KMS-11 (cell line): ENCODE results near the gene UBE2I.

Experiments used
- H2AFZ ChIP-seq: fragments of 200-600 bp; sonication (generic); 2 replicates; pipeline ENCODE4 v1.6.1; 2016; ENCODE audit warnings: antibody characterized with exemption, mixed run types, low read depth
- H3K27ac ChIP-seq: fragments of 200-600 bp; sonication (generic); 2 replicates; pipeline ENCODE4 v1.6.1; 2016; ENCODE audit warnings: mild to moderate bottlenecking, mixed run types
- H3K27me3 ChIP-seq: fragments of 200-600 bp; sonication (generic); 2 replicates; pipeline ENCODE4 v1.6.1; 2017; ENCODE audit warnings: mild to moderate bottlenecking, low read depth, mixed run types, moderate library complexity; ENCODE audit not compliant: insufficient read depth
- H3K36me3 ChIP-seq: fragments of 200-600 bp; sonication (generic); 2 replicates; pipeline ENCODE4 v1.6.1; 2017; ENCODE audit warnings: mild to moderate bottlenecking, mixed run types; ENCODE audit not compliant: insufficient read depth
- H3K4me1 ChIP-seq: fragments of 200-600 bp; sonication (generic); 2 replicates; pipeline ENCODE4 v1.6.1; 2016; ENCODE audit warnings: mild to moderate bottlenecking, low read depth, mixed run types; ENCODE audit not compliant: poor library complexity, severe bottlenecking
- H3K4me2 ChIP-seq: fragments of 200-600 bp; sonication (generic); 2 replicates; pipeline ENCODE4 v1.7.0; 2016; ENCODE audit warnings: mild to moderate bottlenecking, mixed run types
- H3K4me3 ChIP-seq: fragments of 200-600 bp; sonication (generic); IDR thresholded peaks from 2 replicates; pipeline ENCODE4 v1.6.1; 2017; ENCODE audit warnings: low read depth, low read length, mixed read lengths; ENCODE audit not compliant: insufficient read depth
- H3K79me2 ChIP-seq: fragments of 200-600 bp; sonication (generic); 2 replicates; pipeline ENCODE4 v1.6.1; 2016; ENCODE audit warnings: low read depth, mixed run types; ENCODE audit not compliant: insufficient read depth
- H3K9ac ChIP-seq: fragments of 200-600 bp; sonication (generic); 2 replicates; pipeline ENCODE4 v1.6.1; 2016; ENCODE audit warnings: mild to moderate bottlenecking, mixed run types
- H4K20me1 ChIP-seq: fragments of 200-600 bp; sonication (generic); 2 replicates; pipeline ENCODE4 v1.6.1; 2016; ENCODE audit warnings: mild to moderate bottlenecking, mixed run types; ENCODE audit not compliant: insufficient read depth
- TF ChIP-seq, protein P1 (sequence below): fragments of 200-600 bp; sonication (generic); conservative IDR thresholded peaks from 2 replicates; pipeline ENCODE4 v1.6.1; 2017; ENCODE audit warnings: low read depth, mild to moderate bottlenecking, antibody characterized with exemption, low read length, moderate library complexity, mixed read lengths

Gene UBE2I

DNA sequence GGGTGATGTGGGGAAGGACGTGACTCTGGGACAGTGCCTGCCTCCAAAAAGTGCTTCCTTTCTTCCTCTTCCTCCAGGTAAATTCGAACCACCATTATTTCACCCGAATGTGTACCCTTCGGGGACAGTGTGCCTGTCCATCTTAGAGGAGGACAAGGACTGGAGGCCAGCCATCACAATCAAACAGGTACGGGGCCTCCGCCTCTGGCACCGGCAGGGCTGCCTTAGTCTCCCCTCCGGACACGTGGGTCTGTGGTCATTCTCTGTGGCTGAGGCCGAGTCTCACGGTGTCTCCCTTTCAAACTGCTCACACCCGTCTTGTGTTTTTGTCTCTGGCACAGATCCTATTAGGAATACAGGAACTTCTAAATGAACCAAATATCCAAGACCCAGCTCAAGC is 10.7 kb downstream of the UBE2I start:
- Histone ChIP-seq H3K27ac (no peak overlapping the region), H3K9ac (no peak overlapping the region), H3K4me2 (no peak overlapping the region), H2AFZ (no peak overlapping the region), H3K4me3 (no peak overlapping the region), H3K36me3 (peaks cover 20% of the 10 kb centered on the region; the same call in 1 of the 2 replicates), H3K27me3 (no peaks in the 10 kb centered on the region), H3K4me1 (no peaks in the 10 kb centered on the region), H3K79me2 (peaks cover 14% of the 10 kb centered on the region), H4K20me1 (no peaks in the 10 kb centered on the region)
- TF ChIP-seq, protein P1, sequence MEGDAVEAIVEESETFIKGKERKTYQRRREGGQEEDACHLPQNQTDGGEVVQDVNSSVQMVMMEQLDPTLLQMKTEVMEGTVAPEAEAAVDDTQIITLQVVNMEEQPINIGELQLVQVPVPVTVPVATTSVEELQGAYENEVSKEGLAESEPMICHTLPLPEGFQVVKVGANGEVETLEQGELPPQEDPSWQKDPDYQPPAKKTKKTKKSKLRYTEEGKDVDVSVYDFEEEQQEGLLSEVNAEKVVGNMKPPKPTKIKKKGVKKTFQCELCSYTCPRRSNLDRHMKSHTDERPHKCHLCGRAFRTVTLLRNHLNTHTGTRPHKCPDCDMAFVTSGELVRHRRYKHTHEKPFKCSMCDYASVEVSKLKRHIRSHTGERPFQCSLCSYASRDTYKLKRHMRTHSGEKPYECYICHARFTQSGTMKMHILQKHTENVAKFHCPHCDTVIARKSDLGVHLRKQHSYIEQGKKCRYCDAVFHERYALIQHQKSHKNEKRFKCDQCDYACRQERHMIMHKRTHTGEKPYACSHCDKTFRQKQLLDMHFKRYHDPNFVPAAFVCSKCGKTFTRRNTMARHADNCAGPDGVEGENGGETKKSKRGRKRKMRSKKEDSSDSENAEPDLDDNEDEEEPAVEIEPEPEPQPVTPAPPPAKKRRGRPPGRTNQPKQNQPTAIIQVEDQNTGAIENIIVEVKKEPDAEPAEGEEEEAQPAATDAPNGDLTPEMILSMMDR: no peak

GRCh38 chr16:1320658-1321240 is 11.3 kb downstream of the UBE2I start:
- peaks cover 20% of the 10 kb centered on the region; the same call in 1 of the 2 replicates for H3K36me3 ChIP-seq
- H3K4me2 ChIP-seq: no peak overlapping the region
- H3K9ac ChIP-seq: no peak overlapping the region
- H3K4me1 ChIP-seq: no peaks in the 10 kb centered on the region
- peaks cover 9% of the 10 kb centered on the region; the same call in 1 of the 2 replicates for H3K79me2 ChIP-seq
- H3K27ac ChIP-seq: no peak overlapping the region
- TF ChIP-seq, protein P1: no peak
- no peaks in the 10 kb centered on the region for H3K27me3 ChIP-seq
- no peak overlapping the region for H2AFZ ChIP-seq
- no peaks in the 10 kb centered on the region for H4K20me1 ChIP-seq
- H3K4me3 ChIP-seq: no peak overlapping the region

DNA sequence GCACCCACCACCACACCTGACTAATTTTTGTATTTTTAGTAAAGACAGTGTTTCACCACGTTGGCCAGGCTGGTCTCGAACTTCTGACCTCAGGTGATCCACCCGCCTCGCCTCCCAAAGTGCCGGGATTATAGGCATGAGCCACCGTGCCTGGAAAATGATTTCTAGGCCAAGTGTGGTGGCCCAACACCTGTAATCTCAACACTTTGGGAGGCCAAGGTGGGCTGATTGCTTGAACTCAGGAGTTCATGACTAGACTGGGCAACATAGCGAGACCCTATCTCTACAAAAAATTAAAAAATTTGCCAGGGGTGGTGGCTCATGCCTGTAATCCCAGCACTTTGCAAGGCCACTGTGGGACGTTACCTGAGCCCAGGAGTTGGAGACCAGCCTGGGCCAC is 13.0 kb downstream of the UBE2I start:
- Histone ChIP-seq H3K4me2 (no peak overlapping the region), H4K20me1 (no peaks in the 10 kb centered on the region), H3K9ac (no peak overlapping the region), H3K4me3 (no peak overlapping the region), H3K27me3 (no peaks in the 10 kb centered on the region), H3K79me2 (no peaks in the 10 kb centered on the region), H3K4me1 (no peaks in the 10 kb centered on the region), H3K27ac (no peak overlapping the region), H2AFZ (no peak overlapping the region), H3K36me3 (peaks cover 9% of the 10 kb centered on the region; the same call in 1 of the 2 replicates)
- TF ChIP-seq, protein P1: no peak

DNA sequence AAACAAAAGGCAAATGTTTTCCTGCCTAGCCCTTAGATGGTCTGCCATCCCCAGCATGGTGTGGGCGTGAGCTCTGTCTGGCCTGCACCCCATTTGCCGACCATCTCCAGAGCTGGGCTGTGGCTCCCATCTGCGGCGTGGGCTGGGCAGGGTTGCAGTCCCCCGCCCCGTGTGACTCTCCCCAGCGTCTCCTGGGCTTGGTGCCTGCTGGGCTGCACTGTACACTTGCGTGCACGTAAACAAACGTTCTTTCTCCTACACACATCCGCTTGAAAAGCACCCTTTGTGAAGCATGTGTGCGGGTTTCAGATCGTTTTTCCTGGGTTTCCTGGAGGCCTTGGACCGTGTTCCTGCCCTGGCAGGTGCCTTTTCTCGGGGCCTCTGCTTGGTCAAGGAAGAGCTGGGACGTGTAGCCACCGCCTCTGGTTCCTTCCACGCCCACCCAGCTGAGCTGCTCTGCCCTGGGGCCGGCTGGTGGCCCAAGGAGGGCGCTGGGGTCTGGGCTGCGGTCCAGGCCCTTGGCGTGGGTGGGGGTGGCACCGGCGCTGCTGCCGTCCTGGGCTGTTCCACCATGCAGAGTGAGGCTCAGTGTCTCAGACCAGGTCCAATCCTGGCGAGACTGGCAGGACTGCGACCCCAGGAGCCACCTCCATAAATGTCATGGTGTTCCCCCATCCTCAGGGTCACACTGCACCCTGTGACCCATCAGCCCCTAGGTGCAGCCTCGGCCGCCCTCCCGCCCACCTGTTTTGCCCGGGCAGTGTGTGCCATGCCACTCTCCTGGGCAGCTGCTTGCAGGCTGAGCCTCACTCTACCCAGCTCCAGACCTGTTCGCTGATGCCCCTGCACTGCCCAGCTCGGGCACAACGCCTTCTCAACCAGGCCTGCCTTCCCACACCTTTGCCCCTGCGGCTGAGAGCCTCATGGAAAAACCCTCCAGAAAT is 14.1 kb downstream of the UBE2I start:
- H3K79me2 ChIP-seq: no peaks in the 10 kb centered on the region
- H3K27me3 ChIP-seq: no peaks in the 10 kb centered on the region
- H4K20me1 ChIP-seq: no peaks in the 10 kb centered on the region
- no peak overlapping the region for H2AFZ ChIP-seq
- H3K4me3 ChIP-seq: no peak overlapping the region
- no peak overlapping the region for H3K4me2 ChIP-seq
- no peak overlapping the region for H3K27ac ChIP-seq
- no peaks in the 10 kb centered on the region for H3K4me1 ChIP-seq
- no peaks in the 10 kb centered on the region; the same call in 1 of the 2 replicates for H3K36me3 ChIP-seq
- TF ChIP-seq, protein P1: no peak
- H3K9ac ChIP-seq: no peak overlapping the region
